Endothelial cell (in vitro differentiated cells): ENCODE results near the gene C1QTNF5. TPM values are rescaled to one million over a fixed set of nuclear protein-coding genes. Genes with fewer than 3 reads are reported as not detected.

Experiments
- DNase-seq: peaks from one replicate; pipeline ENCODE4 v3.0.0; 2021; ENCODE audit warnings: low spot score
- H3K27ac Mint-ChIP-seq: one replicate; pipeline ENCODE4 v1.8.0; 2021; ENCODE audit warnings: mixed read lengths, inconsistent platforms; ENCODE audit not compliant: unreplicated experiment
- H3K27me3 Mint-ChIP-seq: one replicate; pipeline ENCODE4 v1.8.0; 2021; ENCODE audit warnings: mild to moderate bottlenecking, moderate library complexity, mixed read lengths, inconsistent platforms; ENCODE audit not compliant: unreplicated experiment
- H3K36me3 Mint-ChIP-seq: one replicate; pipeline ENCODE4 v1.8.0; 2021; ENCODE audit warnings: mild to moderate bottlenecking, low read depth, mixed read lengths, inconsistent platforms; ENCODE audit not compliant: unreplicated experiment
- H3K4me1 Mint-ChIP-seq: one replicate; pipeline ENCODE4 v1.8.0; 2021; ENCODE audit warnings: mild to moderate bottlenecking, mixed read lengths, inconsistent platforms; ENCODE audit not compliant: unreplicated experiment
- H3K4me3 Mint-ChIP-seq: one replicate; pipeline ENCODE4 v1.8.0; 2021; ENCODE audit warnings: mild to moderate bottlenecking, mixed read lengths, inconsistent platforms; ENCODE audit not compliant: unreplicated experiment
- H3K9me3 Mint-ChIP-seq: one replicate; pipeline ENCODE4 v1.8.0; 2021; ENCODE audit warnings: mixed read lengths, inconsistent platforms; ENCODE audit not compliant: unreplicated experiment
- CTCF ChIP-seq: fragments of 200-600 bp; sonication (generic); IDR thresholded peaks from one replicate; pipeline ENCODE4 v1.5.0; 2021; ENCODE audit warnings: antibody characterized with exemption; ENCODE audit not compliant: unreplicated experiment
- microRNA-seq: library from miRNA; unstranded; fragments of <30 nt; microRNA quantifications from one replicate; pipeline ENCODE4, GENCODE V29; 2020; ENCODE audit not compliant: unreplicated experiment
- total RNA-seq: library from RNA; stranded (reverse); fragmentation: NEBNext Ultra II Directional; extraction: Animal tissue kit (Norgen Biotek cat#: 25700); gene quantifications from one replicate; pipeline ENCODE4 v1.2.1, GENCODE V29; 2021; ENCODE audit not compliant: unreplicated experiment

Gene C1QTNF5
- total RNA-seq, 1 donor from 2014 or later = 26.0 TPM

- peaks cover 41% of the 10 kb centered on the region for H3K36me3 Mint-ChIP-seq
- H3K27me3 Mint-ChIP-seq = peaks cover 2% of the 10 kb centered on the region
- TF ChIP-seq CTCF = no peak
- DNase-seq = no peak
- H3K27ac Mint-ChIP-seq = no peak overlapping the region
- H3K4me3 Mint-ChIP-seq = peak overlapping the region; percentile 32
- H3K9me3 Mint-ChIP-seq = no peaks in the 10 kb centered on the region
- H3K4me1 Mint-ChIP-seq = no peaks in the 10 kb centered on the region
These were observed 42.0 kb downstream of the C1QTNF5 start for GRCh38 chr11:119298726-119299125.

GRCh38 chr11:119297938-119298337, 42.7 kb downstream of the C1QTNF5 start:
- H3K27me3 Mint-ChIP-seq = peaks cover 2% of the 10 kb centered on the region
- H3K36me3 Mint-ChIP-seq = peaks cover 33% of the 10 kb centered on the region
- H3K4me1 Mint-ChIP-seq = no peaks in the 10 kb centered on the region
- no peak for DNase-seq
- no peaks in the 10 kb centered on the region for H3K9me3 Mint-ChIP-seq
- TF ChIP-seq CTCF = no peak
- no peak overlapping the region for H3K27ac Mint-ChIP-seq
- H3K4me3 Mint-ChIP-seq = no peak overlapping the region

- no peak for DNase-seq
- H3K27me3 Mint-ChIP-seq = no peaks in the 10 kb centered on the region
- H3K4me1 Mint-ChIP-seq = no peaks in the 10 kb centered on the region
- no peaks in the 10 kb centered on the region for H3K9me3 Mint-ChIP-seq
- peaks cover 23% of the 10 kb centered on the region for H3K36me3 Mint-ChIP-seq
- no peak overlapping the region for H3K27ac Mint-ChIP-seq
- TF ChIP-seq CTCF = no peak
- H3K4me3 Mint-ChIP-seq = no peak overlapping the region
These were observed 45.5 kb downstream of the C1QTNF5 start for GRCh38 chr11:119295178-119295577.

GRCh38 chr11:119293461-119293860, 47.2 kb downstream of the C1QTNF5 start:
- Mint-ChIP-seq H3K4me3 (no peak overlapping the region), H3K36me3 (peaks cover 21% of the 10 kb centered on the region), H3K27ac (no peak overlapping the region), H3K9me3 (no peaks in the 10 kb centered on the region), H3K27me3 (no peaks in the 10 kb centered on the region), H3K4me1 (no peaks in the 10 kb centered on the region)
- no peak for TF ChIP-seq CTCF
- DNase-seq = no peak

- H3K36me3 Mint-ChIP-seq = peaks cover 29% of the 10 kb centered on the region
These were observed 49.7 kb downstream of the C1QTNF5 start for GRCh38 chr11:119290894-119291497.

More at GRCh38 chr11:119290894-119291497, 49.7 kb downstream of the C1QTNF5 start:
- no peaks in the 10 kb centered on the region for H3K27me3 Mint-ChIP-seq
- no peak overlapping the region for H3K4me3 Mint-ChIP-seq
- no peak for DNase-seq
- no peak overlapping the region for H3K27ac Mint-ChIP-seq
- no peak for TF ChIP-seq CTCF
- H3K9me3 Mint-ChIP-seq = no peaks in the 10 kb centered on the region
- no peaks in the 10 kb centered on the region for H3K4me1 Mint-ChIP-seq

Small RNA genes lying within 50 kb of the gene (microRNA-seq; reads per million reads assigned to microRNA genes)
- gene MIR6756 = 0.42 reads per million

Other genes with a start within 250 kb of the C1QTNF5 start
- gene DPAGT1, start 239.0 kb downstream of the C1QTNF5 start, total RNA-seq = 53.2 TPM
- gene C2CD2L, start 233.5 kb downstream of the C1QTNF5 start, total RNA-seq = 11.7 TPM
- 33.6 TPM for gene HINFP, start 219.3 kb downstream of the C1QTNF5 start, total RNA-seq
- 0.10 TPM for gene ABCG4, start 191.8 kb downstream of the C1QTNF5 start, total RNA-seq
- gene NLRX1, start 172.2 kb downstream of the C1QTNF5 start, total RNA-seq = 12.3 TPM
- gene NHERF4, start 155.4 kb downstream of the C1QTNF5 start, total RNA-seq = not detected
- 47.5 TPM for gene CBL, start 134.5 kb downstream of the C1QTNF5 start, total RNA-seq
- 78.3 TPM for gene MCAM, start 23.8 kb downstream of the C1QTNF5 start, total RNA-seq
- 31.5 TPM for gene RNF26, start 6.4 kb downstream of the C1QTNF5 start, total RNA-seq
- 0.13 TPM for gene MFRP, start 5.8 kb upstream of the C1QTNF5 start, total RNA-seq
- 1.5 TPM for gene USP2, start 40.8 kb upstream of the C1QTNF5 start, total RNA-seq
- gene THY1, start 82.3 kb upstream of the C1QTNF5 start, total RNA-seq = 526 TPM